Measurements from ENCODE around the gene CERKL. TPM values are rescaled to one million over a fixed set of nuclear protein-coding genes. Genes with fewer than 3 reads are reported as not detected.

Gene CERKL
- total RNA-seq, 4 donors from 2014 or later: not detected

DNA sequence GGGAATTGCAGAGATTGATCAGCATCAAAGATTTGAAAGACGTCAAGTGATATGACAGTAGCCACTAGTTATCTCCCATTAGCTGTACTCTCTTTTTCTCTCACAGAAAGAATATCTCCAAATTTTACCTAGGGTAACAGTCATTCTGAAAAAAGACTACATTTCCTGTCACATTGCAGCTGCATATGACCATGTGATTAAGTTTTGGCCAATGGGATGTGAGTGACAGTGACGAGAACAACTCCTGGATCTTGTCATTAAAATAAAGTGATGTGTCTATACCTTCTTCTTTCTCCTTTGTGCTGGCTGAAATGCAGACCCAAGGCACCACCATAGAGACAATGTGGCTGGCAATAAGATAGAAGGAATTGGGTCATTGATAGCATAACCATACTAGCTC, 34.0 kb upstream of the CERKL start:
- 88% methylated on average over 2 of the region's 2 CpGs for WGBS
- H3K9me3 ChIP-seq: no peaks in the 10 kb centered on the region
- no peak for TF ChIP-seq POLR2A (IDR thresholded peaks at IDR 0.05)
- TF ChIP-seq EP300 (IDR thresholded peaks at IDR 0.05): no peak
- TF ChIP-seq, protein P1, sequence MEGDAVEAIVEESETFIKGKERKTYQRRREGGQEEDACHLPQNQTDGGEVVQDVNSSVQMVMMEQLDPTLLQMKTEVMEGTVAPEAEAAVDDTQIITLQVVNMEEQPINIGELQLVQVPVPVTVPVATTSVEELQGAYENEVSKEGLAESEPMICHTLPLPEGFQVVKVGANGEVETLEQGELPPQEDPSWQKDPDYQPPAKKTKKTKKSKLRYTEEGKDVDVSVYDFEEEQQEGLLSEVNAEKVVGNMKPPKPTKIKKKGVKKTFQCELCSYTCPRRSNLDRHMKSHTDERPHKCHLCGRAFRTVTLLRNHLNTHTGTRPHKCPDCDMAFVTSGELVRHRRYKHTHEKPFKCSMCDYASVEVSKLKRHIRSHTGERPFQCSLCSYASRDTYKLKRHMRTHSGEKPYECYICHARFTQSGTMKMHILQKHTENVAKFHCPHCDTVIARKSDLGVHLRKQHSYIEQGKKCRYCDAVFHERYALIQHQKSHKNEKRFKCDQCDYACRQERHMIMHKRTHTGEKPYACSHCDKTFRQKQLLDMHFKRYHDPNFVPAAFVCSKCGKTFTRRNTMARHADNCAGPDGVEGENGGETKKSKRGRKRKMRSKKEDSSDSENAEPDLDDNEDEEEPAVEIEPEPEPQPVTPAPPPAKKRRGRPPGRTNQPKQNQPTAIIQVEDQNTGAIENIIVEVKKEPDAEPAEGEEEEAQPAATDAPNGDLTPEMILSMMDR (IDR thresholded peaks at IDR 0.05): no peak
- no peak for TF ChIP-seq POLR2AphosphoS5 (IDR thresholded peaks at IDR 0.05)

DNA sequence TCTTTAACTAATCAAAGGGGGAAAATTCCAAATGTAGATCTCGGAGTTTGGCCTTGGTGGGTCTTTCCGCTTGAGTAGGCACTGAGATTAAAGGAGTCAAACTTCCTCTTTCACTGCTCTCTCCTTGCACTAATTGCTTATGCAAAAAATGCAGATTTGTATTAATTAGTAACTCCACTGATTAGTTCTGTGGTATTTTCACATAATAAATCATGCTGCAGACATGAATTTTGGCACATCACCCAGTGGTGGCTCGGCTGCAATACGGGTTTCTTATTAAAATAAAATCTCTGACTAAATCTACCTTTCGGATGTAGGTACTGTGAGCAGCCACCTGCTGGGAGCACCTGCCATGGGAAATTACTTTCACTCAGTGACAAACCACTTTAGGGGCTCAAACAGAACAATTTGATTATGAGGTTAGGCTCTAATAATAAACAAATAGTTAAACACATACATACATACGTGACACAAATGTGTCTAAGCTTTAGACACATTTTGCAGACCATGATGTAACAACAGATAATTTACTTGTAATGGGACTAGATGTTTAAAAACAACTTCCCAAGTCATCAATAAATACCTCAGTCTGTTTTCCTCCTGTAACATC, 29.8 kb upstream of the CERKL start:
- WGBS: 54% methylated on average over 6 of the region's 6 CpGs
- H3K27me3 ChIP-seq: peaks cover 74% of the 10 kb centered on the region

More for the DNA sequence above, 34.0 kb upstream of the CERKL start:
- H3K36me3 ChIP-seq: no peaks in the 10 kb centered on the region
- peaks cover 32% of the 10 kb centered on the region for H3K27me3 ChIP-seq
- DNase-seq (ENCODE audit: low spot score in 2 of 2): no peak
- no peak overlapping the region for H3K4me3 ChIP-seq
- no peak overlapping the region for H3K27ac ChIP-seq
- H3K4me1 ChIP-seq: no peaks in the 10 kb centered on the region

DNA sequence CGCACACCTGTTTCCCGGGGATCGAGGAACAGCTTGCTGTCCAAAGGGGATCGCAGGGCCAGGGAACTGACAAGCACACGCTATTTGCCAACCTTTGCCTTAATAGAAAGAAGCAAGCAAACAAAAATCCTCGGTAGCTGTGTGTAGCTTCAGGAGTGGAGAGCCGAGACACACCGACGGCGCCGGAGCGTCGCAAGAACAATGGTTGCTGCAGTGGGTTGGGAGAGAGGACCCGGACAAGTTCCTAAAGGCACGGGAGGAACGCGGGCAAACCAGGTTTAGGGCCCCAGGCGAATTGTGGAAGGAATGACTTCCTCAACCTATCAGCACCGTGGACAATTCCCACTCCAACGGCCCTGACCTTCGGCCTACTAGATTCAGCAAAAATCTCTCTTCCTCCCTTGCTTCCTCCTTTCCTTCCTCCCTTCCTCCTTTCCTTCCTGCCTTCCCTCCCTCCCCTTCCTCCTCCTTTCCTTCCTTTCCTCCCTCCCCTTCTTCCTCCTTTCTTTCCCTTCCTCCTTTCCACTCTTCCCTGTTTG, 28.3 kb upstream of the CERKL start:
- Histone ChIP-seq H3K27ac (no peak overlapping the region), H3K9me3 (no peaks in the 10 kb centered on the region), H3K36me3 (no peaks in the 10 kb centered on the region), H3K4me1 (peaks cover 31% of the 10 kb centered on the region), H3K4me3 (no peak overlapping the region), H3K27me3 (peaks cover 83% of the 10 kb centered on the region)
- no peak for DNase-seq (ENCODE audit: low spot score in 2 of 2)
- 7% methylated on average over 21 of the region's 21 CpGs for WGBS
- TF ChIP-seq EP300 (IDR thresholded peaks at IDR 0.05) (no peak), POLR2A (IDR thresholded peaks at IDR 0.05) (no peak), POLR2AphosphoS5 (IDR thresholded peaks at IDR 0.05) (no peak)
- TF ChIP-seq, protein P1 (IDR thresholded peaks at IDR 0.05): no peak

More for the DNA sequence above, 29.8 kb upstream of the CERKL start:
- Histone ChIP-seq H3K27ac (no peak overlapping the region), H3K9me3 (no peaks in the 10 kb centered on the region), H3K4me1 (peaks cover 17% of the 10 kb centered on the region), H3K36me3 (no peaks in the 10 kb centered on the region), H3K4me3 (no peak overlapping the region)
- TF ChIP-seq, protein P1 (IDR thresholded peaks at IDR 0.05): no peak
- TF ChIP-seq EP300 (IDR thresholded peaks at IDR 0.05): no peak
- TF ChIP-seq POLR2A (IDR thresholded peaks at IDR 0.05): no peak
- no peak for TF ChIP-seq POLR2AphosphoS5 (IDR thresholded peaks at IDR 0.05)
- DNase-seq (ENCODE audit: low spot score in 2 of 2): no peak

DNA sequence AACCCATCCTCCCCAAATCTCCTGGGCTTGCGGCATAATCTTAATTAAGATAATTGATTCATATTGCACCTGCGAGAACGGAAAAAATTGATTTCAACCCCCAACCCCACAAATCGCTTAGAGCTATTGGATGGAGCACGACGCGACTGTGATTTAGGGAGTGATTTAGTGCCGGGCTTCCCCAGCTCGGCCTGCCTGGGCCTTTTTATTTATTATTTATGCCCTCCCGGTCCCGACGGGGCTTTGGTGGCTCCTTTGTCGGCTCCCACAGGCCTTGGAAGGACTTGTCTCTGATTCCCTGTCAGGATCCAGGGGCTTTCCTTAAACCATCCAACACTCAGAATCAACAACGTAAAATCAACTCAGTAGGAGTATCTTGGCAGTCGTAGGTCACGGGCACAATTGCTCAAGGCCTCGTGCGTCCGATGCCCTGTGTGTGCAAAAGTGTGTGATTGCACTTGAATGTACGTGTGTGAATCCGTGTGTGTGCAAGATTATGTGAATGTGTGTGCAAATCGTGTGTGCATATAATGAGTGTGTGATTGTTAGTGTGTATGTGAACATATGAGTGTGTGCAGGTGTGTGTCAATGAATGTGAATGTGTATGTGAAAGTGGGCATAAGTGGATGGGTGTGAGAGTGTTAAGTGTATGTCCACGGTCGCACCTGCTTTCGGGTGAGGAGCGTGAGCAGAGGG, 27.7 kb upstream of the CERKL start:
- H3K9me3 ChIP-seq: no peaks in the 10 kb centered on the region
- H3K4me3 ChIP-seq: no peak overlapping the region
- no peak for DNase-seq (ENCODE audit: low spot score in 2 of 2)
- peaks cover 85% of the 10 kb centered on the region for H3K27me3 ChIP-seq
- TF ChIP-seq, protein P1 (IDR thresholded peaks at IDR 0.05): no peak
- TF ChIP-seq POLR2AphosphoS5 (IDR thresholded peaks at IDR 0.05) (no peak), POLR2A (IDR thresholded peaks at IDR 0.05) (no peak), EP300 (IDR thresholded peaks at IDR 0.05) (no peak)
- H3K36me3 ChIP-seq: no peaks in the 10 kb centered on the region
- H3K4me1 ChIP-seq: peaks cover 32% of the 10 kb centered on the region
- H3K27ac ChIP-seq: no peak overlapping the region
- WGBS: 5% methylated on average over 26 of the region's 26 CpGs
